HEK293 (cell line): ENCODE measurements around the gene PDSS2.

Experiments used
- AEBP2 ChIP-seq: fragments of 450-650 bp; formaldehyde crosslinking; IDR thresholded peaks from 2 replicates; pipeline ENCODE4 v1.5.1; 2016; ENCODE audit warnings: missing biosample characterization, missing genetic modification characterization, borderline replicate concordance
- BCL11A ChIP-seq: fragments of 450-650 bp; formaldehyde crosslinking; IDR thresholded peaks from 2 replicates; pipeline ENCODE4 v1.5.1; 2016; ENCODE audit warnings: low read depth, missing biosample characterization, missing genetic modification characterization
- HIC1 ChIP-seq: fragments of 450-650 bp; formaldehyde crosslinking; IDR thresholded peaks from 2 replicates; pipeline ENCODE4 v1.5.1; 2016; ENCODE audit warnings: missing biosample characterization, missing genetic modification characterization
- RBAK ChIP-seq: fragments of 450-650 bp; formaldehyde crosslinking; IDR thresholded peaks from 2 replicates; pipeline ENCODE4 v1.5.1; 2016; ENCODE audit warnings: missing biosample characterization, missing genetic modification characterization
- REPIN1 ChIP-seq: fragments of 450-650 bp; formaldehyde crosslinking; IDR thresholded peaks from 2 replicates; pipeline ENCODE4 v1.5.1; 2017; ENCODE audit warnings: missing biosample characterization, missing genetic modification characterization, low read depth
- ZBTB17 ChIP-seq: fragments of 450-650 bp; formaldehyde crosslinking; IDR thresholded peaks from 2 replicates; pipeline ENCODE4 v1.5.1; 2016; ENCODE audit warnings: missing biosample characterization, missing genetic modification characterization
- ZBTB21 ChIP-seq: fragments of 450-650 bp; formaldehyde crosslinking; IDR thresholded peaks from 2 replicates; pipeline ENCODE4 v1.5.1; 2017; ENCODE audit warnings: missing biosample characterization, missing genetic modification characterization
- ZBTB7A ChIP-seq: fragments of 450-650 bp; formaldehyde crosslinking; IDR thresholded peaks from 2 replicates; pipeline ENCODE4 v1.5.1; 2016; ENCODE audit warnings: low read depth, missing biosample characterization, missing genetic modification characterization
- ZNF148 ChIP-seq: fragments of 450-650 bp; formaldehyde crosslinking; IDR thresholded peaks from 2 replicates; pipeline ENCODE4 v1.5.0; 2017; ENCODE audit warnings: missing biosample characterization, missing genetic modification characterization, borderline replicate concordance
- ZNF202 ChIP-seq: fragments of 450-650 bp; formaldehyde crosslinking; IDR thresholded peaks from 2 replicates; pipeline ENCODE4 v1.5.1; 2016; ENCODE audit warnings: missing biosample characterization, missing genetic modification characterization, borderline replicate concordance
- ZNF24 ChIP-seq: fragments of 450-650 bp; formaldehyde crosslinking; IDR thresholded peaks from 2 replicates; pipeline ENCODE4 v1.5.1; 2016; ENCODE audit warnings: missing biosample characterization, missing genetic modification characterization
- ZNF335 ChIP-seq: fragments of 450-650 bp; formaldehyde crosslinking; conservative IDR thresholded peaks from 2 replicates; pipeline ENCODE4 v1.5.1; 2016; ENCODE audit warnings: missing biosample characterization, missing genetic modification characterization
- ZNF354C ChIP-seq: fragments of 450-650 bp; formaldehyde crosslinking; IDR thresholded peaks from 2 replicates; pipeline ENCODE4 v1.5.1; 2016; ENCODE audit warnings: missing biosample characterization, missing genetic modification characterization, low read depth, borderline replicate concordance
- ZNF488 ChIP-seq: fragments of 450-650 bp; formaldehyde crosslinking; IDR thresholded peaks from 2 replicates; pipeline ENCODE4 v1.5.1; 2016; ENCODE audit warnings: missing biosample characterization, missing genetic modification characterization
- ZNF501 ChIP-seq: fragments of 450-650 bp; formaldehyde crosslinking; IDR thresholded peaks from 2 replicates; pipeline ENCODE4 v1.5.1; 2016; ENCODE audit warnings: missing biosample characterization, missing genetic modification characterization
- ZNF518A ChIP-seq: fragments of 450-650 bp; formaldehyde crosslinking; conservative IDR thresholded peaks from 2 replicates; pipeline ENCODE4 v1.5.1; 2016; ENCODE audit warnings: low read depth, missing biosample characterization, missing genetic modification characterization
- ZNF529 ChIP-seq: fragments of 450-650 bp; formaldehyde crosslinking; IDR thresholded peaks from 2 replicates; pipeline ENCODE4 v1.5.1; 2017; ENCODE audit warnings: missing genetic modification characterization, missing biosample characterization; ENCODE audit not compliant: insufficient replicate concordance
- ZNF544 ChIP-seq: fragments of 450-650 bp; formaldehyde crosslinking; IDR thresholded peaks from 2 replicates; pipeline ENCODE4 v1.5.0; 2017; ENCODE audit warnings: missing biosample characterization, missing genetic modification characterization
- ZNF585B ChIP-seq: fragments of 450-650 bp; formaldehyde crosslinking; IDR thresholded peaks from 2 replicates; pipeline ENCODE4 v1.5.1; 2016; ENCODE audit warnings: missing biosample characterization, missing genetic modification characterization
- ZNF600 ChIP-seq: fragments of 450-650 bp; formaldehyde crosslinking; IDR thresholded peaks from 2 replicates; pipeline ENCODE4 v1.5.1; 2016; ENCODE audit warnings: missing biosample characterization, missing genetic modification characterization
- ZNF626 ChIP-seq: fragments of 450-650 bp; sonication (Bioruptor Pico); formaldehyde crosslinking; IDR thresholded peaks from 2 replicates; pipeline ENCODE4 v1.5.1; 2018; ENCODE audit warnings: missing biosample characterization, missing genetic modification characterization, inconsistent platforms
- ZNF704 ChIP-seq: fragments of 450-650 bp; formaldehyde crosslinking; IDR thresholded peaks from 2 replicates; pipeline ENCODE4 v1.5.1; 2016; ENCODE audit warnings: missing biosample characterization, missing genetic modification characterization
- ZNF707 ChIP-seq: fragments of 450-650 bp; formaldehyde crosslinking; IDR thresholded peaks from 2 replicates; pipeline ENCODE4 v1.5.1; 2016; ENCODE audit warnings: missing biosample characterization, missing genetic modification characterization
- ZXDB ChIP-seq: fragments of 450-650 bp; formaldehyde crosslinking; IDR thresholded peaks from 2 replicates; pipeline ENCODE4 v1.5.1; 2016; ENCODE audit warnings: missing biosample characterization, missing genetic modification characterization

Gene PDSS2

GRCh38 chr6:107152638-107153430 is 306.5 kb downstream of the PDSS2 start (continued):
- no peak for TF ChIP-seq ZNF202 (tag by site-specific recombination)
- TF ChIP-seq HIC1, result no peak
- peak; percentile 23; the same call in 1 of the 2 replicates for TF ChIP-seq ZNF24 (tag by site-specific recombination)
- no peak for TF ChIP-seq ZBTB21 (tag by site-specific recombination)
- no peak for TF ChIP-seq ZNF148
- no peak for TF ChIP-seq ZBTB7A (tag by site-specific recombination)
- TF ChIP-seq ZNF335 (tag by site-specific recombination), result peak; percentile 30
- TF ChIP-seq ZNF488, result no peak
- no peak for TF ChIP-seq REPIN1 (tag by site-specific recombination)
- 0 out of 2 replicates have a peak, but pooled peaks have one; percentile 29 for TF ChIP-seq ZBTB17
- no peak for TF ChIP-seq RBAK (tag by site-specific recombination)
- no peak for TF ChIP-seq ZNF518A (tag by site-specific recombination)
- no peak for TF ChIP-seq ZNF529 (tag by site-specific recombination)
- TF ChIP-seq ZXDB (tag by site-specific recombination), result no peak
- TF ChIP-seq ZNF544, result no peak
- no peak for TF ChIP-seq ZNF600
- no peak for TF ChIP-seq ZNF626 (tag by site-specific recombination)
- TF ChIP-seq ZNF354C (tag by site-specific recombination), result no peak
- TF ChIP-seq ZNF707 (tag by site-specific recombination), result no peak
- no peak for TF ChIP-seq ZNF704 (tag by site-specific recombination)
- TF ChIP-seq ZNF585B (tag by site-specific recombination), result no peak
- no peak for TF ChIP-seq AEBP2
- TF ChIP-seq BCL11A (tag by site-specific recombination), result no peak
- TF ChIP-seq ZNF501 (tag by site-specific recombination), result no peak
